Mesothelial cell of epicardium (in vitro differentiated cells): ENCODE measurements around the gene ADGRG6. TPM values are rescaled to one million over a fixed set of nuclear protein-coding genes. Genes with fewer than 3 reads are reported as not detected.

ENCODE experiments used
- DNase-seq, 2 experiments: peaks; one replicate each; pipeline ENCODE4 v3.0.0; 2021; ENCODE audit warnings: low spot score in 2 of 2; ENCODE audit not compliant: unreplicated experiment in 2 of 2
- H3K27ac Mint-ChIP-seq: 2 replicates; pipeline ENCODE4 v1.8.0; 2021; ENCODE audit warnings: mixed read lengths
- H3K27me3 Mint-ChIP-seq: 2 replicates; pipeline ENCODE4 v1.8.0; 2021; ENCODE audit warnings: low read depth, mixed read lengths
- H3K36me3 Mint-ChIP-seq: 2 replicates; pipeline ENCODE4 v1.8.0; 2021; ENCODE audit warnings: mixed read lengths
- H3K4me1 Mint-ChIP-seq: 2 replicates; pipeline ENCODE4 v1.8.0; 2021; ENCODE audit warnings: mixed read lengths
- H3K4me3 Mint-ChIP-seq: 2 replicates; pipeline ENCODE4 v1.8.0; 2021; ENCODE audit warnings: mild to moderate bottlenecking, moderate library complexity, mixed read lengths
- H3K9me3 Mint-ChIP-seq: 2 replicates; pipeline ENCODE4 v1.8.0; 2021; ENCODE audit warnings: mixed read lengths
- CTCF ChIP-seq: fragments of 200-600 bp; sonication (generic); IDR thresholded peaks from one replicate; pipeline ENCODE4 v1.5.0; 2021; ENCODE audit warnings: antibody characterized with exemption; ENCODE audit not compliant: unreplicated experiment
- total RNA-seq: library from RNA; stranded (reverse); gene quantifications from 3 replicates; pipeline ENCODE4 v1.2.1, GENCODE V29; 2021

Gene ADGRG6
- total RNA-seq, 1 donor from 2014 or later: 36.6 TPM

- Mint-ChIP-seq H3K27ac (no peak overlapping the region), H3K9me3 (no peaks in the 10 kb centered on the region), H3K4me1 (no peaks in the 10 kb centered on the region), H3K27me3 (no peaks in the 10 kb centered on the region), H3K4me3 (no peak overlapping the region), H3K36me3 (no peaks in the 10 kb centered on the region)
- TF ChIP-seq CTCF: no peak
- no peak for DNase-seq
Observed at GRCh38 chr6:142485256-142485655, 183.4 kb downstream of the ADGRG6 start.

- Mint-ChIP-seq H3K36me3 (no peaks in the 10 kb centered on the region), H3K9me3 (peaks cover 6% of the 10 kb centered on the region), H3K4me1 (no peaks in the 10 kb centered on the region), H3K4me3 (no peak overlapping the region), H3K27ac (no peak overlapping the region), H3K27me3 (no peaks in the 10 kb centered on the region)
- DNase-seq: no peak
- no peak for TF ChIP-seq CTCF
Observed at GRCh38 chr6:142489722-142490610, 188.2 kb downstream of the ADGRG6 start.

Other genes starting within 250 kb of the ADGRG6 start
- gene GJE1, start 169.1 kb upstream of the ADGRG6 start, total RNA-seq: not detected in 3 replicates
- gene NMBR, start 154.9 kb upstream of the ADGRG6 start, total RNA-seq: 0.27 TPM in 2 of 3 replicates, not detected in the other
- gene VTA1, start 154.7 kb upstream of the ADGRG6 start, total RNA-seq: 41.5 to 45.9 TPM (median 42.6 TPM) in 3 replicates